BJ (cell line): ENCODE data around the gene MTG2. TPM values are rescaled to one million over a fixed set of nuclear protein-coding genes. Genes with fewer than 3 reads are reported as not detected.

Experiments used
- CTCF ChIA-PET: fragments of 350-600 bp; formaldehyde crosslinking; extraction: SDS; loops from one replicate; lab custom pipeline; 2021; ENCODE audit warnings: antibody characterized with exemption, inconsistent platforms; lab: Yijun Ruan, JAX
- POLR2A ChIA-PET: fragments of 300-600 bp; sonication (Branson Sonifier 250); formaldehyde crosslinking; extraction: SDS; loops from one replicate; lab custom pipeline; 2021; ENCODE audit warnings: antibody characterized with exemption; lab: Charles Lee
- DNase-seq: peaks from one replicate; pipeline ENCODE4 v3.0.0-alpha.2; 2011; ENCODE audit warnings: low read depth
- H3K27me3 ChIP-seq: 2 replicates; pipeline ENCODE4 v1.6.0; 2011; ENCODE audit warnings: low read length; ENCODE audit not compliant: control insufficient read depth, insufficient read depth
- H3K36me3 ChIP-seq: 2 replicates; pipeline ENCODE4 v1.5.1; 2011; ENCODE audit warnings: low read length; ENCODE audit not compliant: control insufficient read depth, insufficient read depth
- H3K4me3 ChIP-seq: 2 replicates; pipeline ENCODE4 v1.5.1; 2011; ENCODE audit warnings: low read depth, mild to moderate bottlenecking, control low read depth, low read length
- polyA plus RNA-seq: library from polyadenylated mRNA; depleted of rRNA; stranded (reverse); fragments of >200 nt; gene quantifications from 2 replicates; pipeline ENCODE4 v1.2.3, GENCODE V29; 2011
- TF ChIP-seq, protein P1 (sequence below): IDR thresholded peaks from 2 replicates; pipeline ENCODE4 v1.5.1; 2011; ENCODE audit warnings: low read depth, mild to moderate bottlenecking, control low read depth, inconsistent platforms, low read length, moderate library complexity; ENCODE audit not compliant: insufficient read depth

MTG2 gene
- polyA plus RNA-seq, 1 experiment: 19.3 TPM

DNA sequence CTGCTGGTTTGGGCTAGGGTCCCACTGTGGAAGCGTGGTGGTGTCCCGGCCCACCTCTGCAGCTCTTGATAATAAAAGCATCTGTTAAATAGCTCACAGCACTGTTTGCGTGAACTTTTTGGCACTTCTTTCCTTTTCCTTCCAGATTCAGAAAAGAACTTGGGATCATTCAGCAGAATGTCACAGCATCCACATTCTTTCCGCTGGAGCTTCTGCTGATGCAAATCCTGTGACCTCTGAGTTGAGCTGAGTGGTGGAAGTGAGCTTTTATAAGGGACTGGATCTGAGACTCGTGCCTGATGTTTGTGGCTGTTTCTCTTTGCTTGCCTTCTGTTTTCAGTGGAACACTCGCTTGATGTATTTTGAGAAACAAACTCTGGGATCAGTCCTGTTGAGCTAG, 59.3 kb downstream of the MTG2 start:
- CTCF ChIA-PET: no interaction called here
- TF ChIP-seq, protein P1, sequence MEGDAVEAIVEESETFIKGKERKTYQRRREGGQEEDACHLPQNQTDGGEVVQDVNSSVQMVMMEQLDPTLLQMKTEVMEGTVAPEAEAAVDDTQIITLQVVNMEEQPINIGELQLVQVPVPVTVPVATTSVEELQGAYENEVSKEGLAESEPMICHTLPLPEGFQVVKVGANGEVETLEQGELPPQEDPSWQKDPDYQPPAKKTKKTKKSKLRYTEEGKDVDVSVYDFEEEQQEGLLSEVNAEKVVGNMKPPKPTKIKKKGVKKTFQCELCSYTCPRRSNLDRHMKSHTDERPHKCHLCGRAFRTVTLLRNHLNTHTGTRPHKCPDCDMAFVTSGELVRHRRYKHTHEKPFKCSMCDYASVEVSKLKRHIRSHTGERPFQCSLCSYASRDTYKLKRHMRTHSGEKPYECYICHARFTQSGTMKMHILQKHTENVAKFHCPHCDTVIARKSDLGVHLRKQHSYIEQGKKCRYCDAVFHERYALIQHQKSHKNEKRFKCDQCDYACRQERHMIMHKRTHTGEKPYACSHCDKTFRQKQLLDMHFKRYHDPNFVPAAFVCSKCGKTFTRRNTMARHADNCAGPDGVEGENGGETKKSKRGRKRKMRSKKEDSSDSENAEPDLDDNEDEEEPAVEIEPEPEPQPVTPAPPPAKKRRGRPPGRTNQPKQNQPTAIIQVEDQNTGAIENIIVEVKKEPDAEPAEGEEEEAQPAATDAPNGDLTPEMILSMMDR: no peak
- POLR2A ChIA-PET: no interaction called here
- Histone ChIP-seq H3K36me3 (peaks cover 3% of the 10 kb centered on the region), H3K4me3 (no peak overlapping the region), H3K27me3 (no peaks in the 10 kb centered on the region)
- DNase-seq: no peak

DNA sequence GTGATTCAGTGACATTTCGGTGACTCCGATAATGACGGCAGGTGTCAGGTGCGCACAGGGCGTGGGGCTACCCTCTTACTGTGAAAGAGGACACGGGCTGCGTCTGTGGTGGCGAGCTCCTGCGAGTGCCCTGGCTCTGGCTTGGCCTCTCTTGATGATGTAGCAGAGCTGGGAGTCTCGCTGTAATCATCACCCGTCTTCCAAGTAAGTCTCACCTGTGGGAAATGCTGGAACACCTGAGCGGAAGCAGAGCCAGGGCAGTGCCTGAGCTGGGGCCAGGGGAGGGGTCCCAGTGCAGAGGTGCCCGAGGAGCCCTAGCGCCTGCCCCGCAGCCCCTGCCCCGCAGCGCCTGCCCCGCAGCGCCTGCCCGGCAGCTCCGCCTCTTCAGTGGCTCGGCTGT, 60.3 kb downstream of the MTG2 start:
- POLR2A ChIA-PET: no interaction called here

DNA sequence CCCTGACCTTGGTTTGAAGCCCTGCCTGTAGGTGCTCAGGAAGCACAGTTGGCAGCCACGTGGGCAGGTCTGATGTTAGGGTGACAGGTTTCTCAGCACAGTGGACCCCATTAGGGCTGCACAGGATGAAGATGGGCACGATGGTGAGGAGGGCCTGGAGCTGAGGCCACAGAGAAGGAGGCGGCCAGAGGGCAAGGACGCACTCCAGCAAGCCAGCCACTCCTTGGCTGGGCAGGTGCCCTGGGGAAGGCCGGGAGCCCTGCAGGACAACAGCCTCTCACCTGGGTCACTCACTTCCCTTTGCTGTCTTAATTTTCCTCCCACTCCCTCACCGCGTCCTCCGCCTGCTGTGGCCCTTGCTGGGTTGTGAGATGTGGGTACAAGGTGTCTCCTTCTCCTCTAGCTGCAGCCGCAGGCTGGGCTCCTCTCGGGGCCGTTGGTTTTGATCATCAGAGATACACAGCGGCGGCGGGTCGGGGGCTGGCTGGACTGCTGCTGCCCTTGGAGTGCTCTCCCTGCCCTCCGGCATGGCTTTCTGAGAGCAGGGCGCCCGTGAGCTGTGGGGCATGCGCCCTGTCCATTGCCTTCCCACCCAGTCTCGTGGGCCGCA, 61.2 kb downstream of the MTG2 start:
- CTCF ChIA-PET: interaction anchor here (0.6 kb wide), 1 partner anchor 238 kb away, joined by 3 read pairs; no protein-coding TSS in a partner anchor
- DNase-seq: no peak

More for the DNA sequence above, 60.3 kb downstream of the MTG2 start:
- TF ChIP-seq, protein P1: no peak
- H3K27me3 ChIP-seq: no peaks in the 10 kb centered on the region
- CTCF ChIA-PET: interaction anchor here (0.6 kb wide), 1 partner anchor 239 kb away, joined by 3 read pairs; no protein-coding TSS in a partner anchor
- no peak for DNase-seq
- H3K36me3 ChIP-seq: peaks cover 3% of the 10 kb centered on the region
- H3K4me3 ChIP-seq: no peak overlapping the region

DNA sequence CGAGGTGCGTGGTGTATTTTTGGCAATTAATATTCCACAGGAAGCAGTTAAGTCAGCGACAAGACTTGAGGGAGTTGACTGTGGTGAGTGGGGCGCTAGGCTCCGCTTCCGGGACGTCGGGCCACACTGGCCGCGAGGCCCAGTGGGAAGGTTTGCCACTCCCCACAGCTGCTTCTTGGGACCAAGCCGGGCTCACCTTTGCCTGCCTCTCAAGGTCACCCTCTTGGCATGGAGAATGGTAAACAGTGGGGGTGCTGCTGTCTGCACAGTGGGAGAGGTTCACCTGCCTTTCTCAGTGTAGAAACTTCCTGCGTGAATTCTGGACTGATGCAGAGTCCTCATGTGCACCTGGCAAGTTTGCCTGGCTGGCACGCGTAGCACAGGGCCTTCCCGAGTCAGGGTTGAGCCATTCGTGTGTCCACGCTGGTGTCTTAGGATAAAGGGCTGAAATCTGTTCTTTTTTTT, 61.8 kb downstream of the MTG2 start:
- ChIA-PET CTCF (no interaction called here), POLR2A (no interaction called here)
- H3K36me3 ChIP-seq: peaks cover 3% of the 10 kb centered on the region
- H3K4me3 ChIP-seq: no peak overlapping the region
- TF ChIP-seq, protein P1: no peak
- no peaks in the 10 kb centered on the region for H3K27me3 ChIP-seq
- DNase-seq: no peak

More for the DNA sequence above, 61.2 kb downstream of the MTG2 start:
- POLR2A ChIA-PET: no interaction called here
- TF ChIP-seq, protein P1: no peak
- Histone ChIP-seq H3K27me3 (no peaks in the 10 kb centered on the region), H3K4me3 (no peak overlapping the region), H3K36me3 (peaks cover 3% of the 10 kb centered on the region)

DNA sequence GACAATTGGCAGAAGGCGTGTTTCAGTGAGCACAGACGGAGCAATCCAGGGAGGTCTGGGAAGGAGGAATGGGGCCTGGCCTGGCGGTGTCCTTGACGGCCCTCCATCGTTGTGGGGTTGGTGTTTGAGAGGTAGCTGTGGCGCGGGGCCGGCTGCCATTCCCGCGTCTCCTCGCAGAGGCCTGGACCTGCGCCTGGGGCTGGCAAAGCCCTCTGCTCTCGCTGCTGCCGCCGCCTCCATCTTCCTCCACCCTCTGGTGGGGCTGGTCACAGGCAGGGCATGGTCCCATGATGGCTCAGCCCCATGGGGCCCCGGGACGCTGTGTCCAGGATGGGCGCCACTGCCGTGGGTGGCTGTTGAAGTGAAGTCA, 63.1 kb downstream of the MTG2 start:
- DNase-seq: no peak
- TF ChIP-seq, protein P1: no peak
- H3K36me3 ChIP-seq: peaks cover 3% of the 10 kb centered on the region
- ChIA-PET POLR2A (no interaction called here), CTCF (no interaction called here)
- no peaks in the 10 kb centered on the region for H3K27me3 ChIP-seq
- H3K4me3 ChIP-seq: no peak overlapping the region
